ENCODE results near the gene SLC35F4. TPM values are rescaled to one million over a fixed set of nuclear protein-coding genes. Genes with fewer than 3 reads are reported as not detected.
"Not testable (repeated sequence)": the region's sequence is repeated elsewhere in the genome, so short reads cannot be mapped to it uniquely, and the experiment has no call there.

Gene SLC35F4
- total and polyA plus RNA-seq, 5 donors from 2014 or later = not detected

DNA sequence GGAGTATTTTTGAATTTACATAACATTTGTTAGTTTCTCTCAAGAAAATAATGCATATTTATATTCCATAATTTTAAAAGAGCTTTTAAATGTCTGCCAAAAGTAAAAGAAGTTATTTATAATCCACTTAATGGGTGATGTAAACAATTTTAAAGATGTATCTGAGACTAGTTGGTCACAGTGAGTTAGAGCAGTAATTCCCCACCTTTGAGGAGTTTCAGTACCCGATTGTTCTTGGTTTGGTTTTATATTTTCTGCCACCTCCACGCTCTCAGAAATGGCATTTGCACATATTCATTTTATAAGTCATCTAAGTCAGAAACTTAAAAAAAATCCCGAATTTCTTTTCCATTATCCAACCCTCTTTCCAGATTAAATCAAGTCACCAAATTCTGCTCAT is 153.2 kb downstream of the SLC35F4 start:
- DNase-seq (no peak), ATAC-seq (ENCODE audit: low read depth in 2 of 2) (no peak)
- peaks cover 0 to 19% (median 9%) of the 10 kb centered on the region in 7 donors for H3K9me3 Mint-ChIP-seq
- no peaks in the 10 kb centered on the region for H3K27me3 Mint-ChIP-seq
- no peak overlapping the region for H3K27ac Mint-ChIP-seq
- H3K27me3 ChIP-seq (ENCODE audit: control insufficient read depth, insufficient read depth, low read length) = no peaks in the 10 kb centered on the region
- H3K4me1 Mint-ChIP-seq = peaks cover 0 to 5% (median 0%) of the 10 kb centered on the region in 4 donors
- no peak overlapping the region for H3K4me3 ChIP-seq (ENCODE audit: low read depth, low read length)
- H3K4me1 ChIP-seq (ENCODE audit: control insufficient read depth, insufficient read depth, low read length, poor library complexity, severe bottlenecking) = no peaks in the 10 kb centered on the region
- H3K36me3 ChIP-seq (ENCODE audit: control insufficient read depth, insufficient read depth, low read length) = no peaks in the 10 kb centered on the region
- peaks cover 0 to 8% of the 10 kb centered on the region in 2 experiments for H3K9me3 ChIP-seq (ENCODE audit: control insufficient read depth in 2 of 2, low read length in 2 of 2)
- H3K36me3 Mint-ChIP-seq = no peaks in the 10 kb centered on the region
- no peak overlapping the region for H3K4me3 Mint-ChIP-seq
- H3K27ac ChIP-seq (ENCODE audit: insufficient read depth, low read length, poor library complexity, severe bottlenecking) = no peak overlapping the region

DNA sequence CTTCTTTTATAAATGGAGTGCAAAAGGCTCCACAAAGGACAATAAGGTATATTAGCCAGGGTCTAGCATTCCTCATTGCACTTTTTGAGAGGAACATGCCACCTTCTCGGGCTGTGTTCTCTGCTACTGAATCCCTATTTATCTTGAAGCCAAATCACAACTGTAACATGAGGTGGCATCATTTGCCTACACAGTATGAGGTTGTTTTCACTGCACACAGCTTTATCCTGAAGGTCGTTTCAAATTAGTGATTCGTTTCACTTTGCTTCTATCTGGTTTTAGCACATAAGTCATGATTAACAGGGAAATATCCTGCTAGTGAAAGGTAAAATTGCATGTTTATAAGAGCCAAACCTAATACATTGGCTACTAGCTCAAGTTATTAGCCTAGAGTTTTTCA is 153.8 kb downstream of the SLC35F4 start:
- no peaks in the 10 kb centered on the region for H3K36me3 Mint-ChIP-seq
- ATAC-seq (ENCODE audit: low read depth in 2 of 2) (no peak), DNase-seq (no peak)
- H3K4me1 Mint-ChIP-seq = peaks cover 0 to 5% (median 0%) of the 10 kb centered on the region in 4 donors
- no peak overlapping the region for H3K27ac Mint-ChIP-seq
- Histone ChIP-seq H3K27ac (ENCODE audit: insufficient read depth, low read length, poor library complexity, severe bottlenecking) (no peak overlapping the region), H3K27me3 (ENCODE audit: control insufficient read depth, insufficient read depth, low read length) (no peaks in the 10 kb centered on the region), H3K4me3 (ENCODE audit: low read depth, low read length) (no peak overlapping the region), H3K36me3 (ENCODE audit: control insufficient read depth, insufficient read depth, low read length) (no peaks in the 10 kb centered on the region), H3K9me3 (ENCODE audit: control insufficient read depth in 2 of 2, low read length in 2 of 2) (peaks cover 0 to 8% of the 10 kb centered on the region in 2 experiments), H3K4me1 (ENCODE audit: control insufficient read depth, insufficient read depth, low read length, poor library complexity, severe bottlenecking) (no peaks in the 10 kb centered on the region)
- H3K9me3 Mint-ChIP-seq = peaks cover 0 to 19% (median 9%) of the 10 kb centered on the region in 7 donors
- H3K27me3 Mint-ChIP-seq = no peaks in the 10 kb centered on the region
- no peak overlapping the region for H3K4me3 Mint-ChIP-seq

DNA sequence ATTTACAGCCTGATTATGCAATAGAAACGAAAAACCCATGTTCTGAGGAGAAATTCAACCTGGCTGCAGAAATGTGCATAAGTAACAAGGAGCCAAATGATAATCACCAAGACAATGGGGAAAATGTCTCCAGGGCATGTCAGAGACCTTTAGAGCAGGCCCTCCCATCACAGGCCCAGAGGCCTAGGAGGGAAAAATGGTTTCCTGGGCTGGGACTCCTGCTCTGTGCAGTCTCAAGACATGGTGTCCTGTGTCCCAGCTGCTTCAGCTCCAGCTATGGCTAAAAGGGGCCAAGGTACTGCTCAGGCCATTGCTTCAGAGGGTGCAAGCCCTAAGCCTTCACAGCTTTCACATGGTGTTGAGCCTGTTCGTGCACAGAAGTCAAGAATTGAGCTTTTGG is 156.0 kb downstream of the SLC35F4 start:
- no peak overlapping the region for H3K27ac Mint-ChIP-seq
- H3K36me3 ChIP-seq (ENCODE audit: control insufficient read depth, insufficient read depth, low read length) = no peaks in the 10 kb centered on the region
- H3K4me1 Mint-ChIP-seq = no peaks in the 10 kb centered on the region
- no peak overlapping the region for H3K4me3 ChIP-seq (ENCODE audit: low read depth, low read length)
- peaks cover 0 to 23% (median 6%) of the 10 kb centered on the region in 7 donors for H3K9me3 Mint-ChIP-seq
- no peak for ATAC-seq (ENCODE audit: low read depth in 2 of 2)
- H3K4me1 ChIP-seq (ENCODE audit: control insufficient read depth, insufficient read depth, low read length, poor library complexity, severe bottlenecking) = no peaks in the 10 kb centered on the region
- no peak overlapping the region for H3K27ac ChIP-seq (ENCODE audit: insufficient read depth, low read length, poor library complexity, severe bottlenecking)
- no peak overlapping the region for H3K4me3 Mint-ChIP-seq
- no peaks in the 10 kb centered on the region for H3K36me3 Mint-ChIP-seq
- peaks cover 0 to 8% of the 10 kb centered on the region in 2 experiments for H3K9me3 ChIP-seq (ENCODE audit: control insufficient read depth in 2 of 2, low read length in 2 of 2)
- H3K27me3 ChIP-seq (ENCODE audit: control insufficient read depth, insufficient read depth, low read length) = no peaks in the 10 kb centered on the region
- no peaks in the 10 kb centered on the region for H3K27me3 Mint-ChIP-seq
- no peak for DNase-seq

DNA sequence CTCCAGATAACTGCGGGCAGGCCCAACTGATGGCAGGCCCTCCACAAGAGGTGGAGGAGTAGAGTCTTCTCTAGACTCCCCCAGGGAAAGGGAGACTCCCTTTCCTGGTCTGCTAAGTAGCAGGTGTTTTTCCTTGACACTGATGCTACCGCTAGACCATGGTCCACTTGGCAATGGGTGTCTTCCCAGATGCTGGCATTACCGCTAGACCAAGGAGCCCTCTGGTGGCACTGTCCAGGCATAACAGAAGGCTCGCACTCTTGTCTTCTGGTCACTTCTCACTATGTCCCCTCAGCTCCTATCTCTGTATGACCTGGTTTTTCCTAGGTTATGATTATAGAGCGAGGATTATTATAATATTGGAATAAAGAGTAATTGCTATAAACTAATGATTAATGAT is 156.8 kb downstream of the SLC35F4 start:
- H3K9me3 Mint-ChIP-seq = peaks cover 0 to 23% (median 5%) of the 10 kb centered on the region in 7 donors
- H3K4me1 Mint-ChIP-seq; ATAC-seq (ENCODE audit: low read depth in 2 of 2); H3K27me3 Mint-ChIP-seq; H3K36me3 Mint-ChIP-seq; H3K27ac Mint-ChIP-seq; H3K4me3 Mint-ChIP-seq; H3K27ac ChIP-seq (ENCODE audit: insufficient read depth, low read length, poor library complexity, severe bottlenecking); H3K27me3 ChIP-seq (ENCODE audit: control insufficient read depth, insufficient read depth, low read length); H3K4me3 ChIP-seq (ENCODE audit: low read depth, low read length); DNase-seq; H3K9me3 ChIP-seq (ENCODE audit: control insufficient read depth in 2 of 2, low read length in 2 of 2); H3K4me1 ChIP-seq (ENCODE audit: control insufficient read depth, insufficient read depth, low read length, poor library complexity, severe bottlenecking); H3K36me3 ChIP-seq (ENCODE audit: control insufficient read depth, insufficient read depth, low read length): not testable (repeated sequence)

DNA sequence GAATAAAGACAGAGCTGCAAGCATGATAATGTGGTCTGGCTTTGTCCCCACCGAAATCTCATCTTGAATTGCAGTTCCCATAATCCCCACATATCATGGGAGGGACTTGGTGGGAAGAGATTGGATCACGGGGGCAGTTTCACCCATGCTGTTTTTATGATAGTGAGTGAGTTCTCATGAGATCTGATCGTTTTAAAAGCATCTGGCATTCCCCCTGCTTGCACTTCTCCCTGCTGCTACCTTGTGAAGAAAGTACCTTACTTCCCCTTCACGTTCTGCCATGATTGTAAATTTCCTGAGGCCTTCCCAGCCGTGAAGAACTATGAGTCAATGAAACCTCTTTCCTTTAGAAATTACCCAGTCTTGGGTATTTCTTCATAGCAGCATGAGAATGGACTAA is 158.7 kb downstream of the SLC35F4 start:
- Mint-ChIP-seq H3K27me3 (no peaks in the 10 kb centered on the region), H3K4me1 (no peaks in the 10 kb centered on the region), H3K4me3 (no peak overlapping the region), H3K9me3 (peaks cover 0 to 23% (median 5%) of the 10 kb centered on the region in 7 donors), H3K36me3 (no peaks in the 10 kb centered on the region), H3K27ac (no peak overlapping the region)
- no peaks in the 10 kb centered on the region for H3K36me3 ChIP-seq (ENCODE audit: control insufficient read depth, insufficient read depth, low read length)
- H3K27me3 ChIP-seq (ENCODE audit: control insufficient read depth, insufficient read depth, low read length) = no peaks in the 10 kb centered on the region
- H3K9me3 ChIP-seq (ENCODE audit: control insufficient read depth in 2 of 2, low read length in 2 of 2) = peaks cover 0 to 8% of the 10 kb centered on the region in 2 experiments
- ATAC-seq (ENCODE audit: low read depth in 2 of 2) = no peak
- no peak overlapping the region for H3K4me3 ChIP-seq (ENCODE audit: low read depth, low read length)
- H3K27ac ChIP-seq (ENCODE audit: insufficient read depth, low read length, poor library complexity, severe bottlenecking) = no peak overlapping the region
- no peak for DNase-seq
- H3K4me1 ChIP-seq (ENCODE audit: control insufficient read depth, insufficient read depth, low read length, poor library complexity, severe bottlenecking) = no peaks in the 10 kb centered on the region

DNA sequence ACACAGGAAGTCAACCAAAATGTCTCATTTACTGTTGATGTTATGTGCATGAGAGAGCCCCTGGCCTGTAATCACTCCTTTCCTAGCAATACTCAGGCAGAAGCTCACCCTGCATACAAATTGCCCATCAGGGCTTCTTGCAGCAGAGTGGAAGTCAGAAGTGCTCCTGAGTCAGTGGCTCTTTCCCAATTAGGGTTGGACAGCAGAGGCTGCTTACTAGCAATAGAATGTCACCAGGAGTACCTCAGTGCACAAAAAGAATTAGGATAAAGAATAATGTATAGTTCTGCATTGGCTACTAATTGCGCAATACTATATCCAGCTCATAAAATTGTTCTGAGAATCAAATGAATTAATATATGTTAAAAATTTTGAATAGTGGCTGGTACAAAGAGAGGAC is 161.1 kb downstream of the SLC35F4 start:
- H3K27ac Mint-ChIP-seq = no peak overlapping the region
- H3K36me3 Mint-ChIP-seq = no peaks in the 10 kb centered on the region
- H3K4me1 Mint-ChIP-seq = no peaks in the 10 kb centered on the region
- no peak for ATAC-seq (ENCODE audit: low read depth in 2 of 2)
- no peak overlapping the region for H3K4me3 Mint-ChIP-seq
- DNase-seq = no peak
- no peaks in the 10 kb centered on the region for H3K4me1 ChIP-seq (ENCODE audit: control insufficient read depth, insufficient read depth, low read length, poor library complexity, severe bottlenecking)
- no peaks in the 10 kb centered on the region for H3K27me3 ChIP-seq (ENCODE audit: control insufficient read depth, insufficient read depth, low read length)
- peaks cover 0 to 2% of the 10 kb centered on the region in 2 experiments for H3K9me3 ChIP-seq (ENCODE audit: control insufficient read depth in 2 of 2, low read length in 2 of 2)
- no peaks in the 10 kb centered on the region for H3K36me3 ChIP-seq (ENCODE audit: control insufficient read depth, insufficient read depth, low read length)
- no peaks in the 10 kb centered on the region for H3K27me3 Mint-ChIP-seq
- H3K27ac ChIP-seq (ENCODE audit: insufficient read depth, low read length, poor library complexity, severe bottlenecking) = no peak overlapping the region
- H3K4me3 ChIP-seq (ENCODE audit: low read depth, low read length) = no peak overlapping the region
- H3K9me3 Mint-ChIP-seq = peaks cover 0 to 13% (median 3%) of the 10 kb centered on the region in 7 donors

DNA sequence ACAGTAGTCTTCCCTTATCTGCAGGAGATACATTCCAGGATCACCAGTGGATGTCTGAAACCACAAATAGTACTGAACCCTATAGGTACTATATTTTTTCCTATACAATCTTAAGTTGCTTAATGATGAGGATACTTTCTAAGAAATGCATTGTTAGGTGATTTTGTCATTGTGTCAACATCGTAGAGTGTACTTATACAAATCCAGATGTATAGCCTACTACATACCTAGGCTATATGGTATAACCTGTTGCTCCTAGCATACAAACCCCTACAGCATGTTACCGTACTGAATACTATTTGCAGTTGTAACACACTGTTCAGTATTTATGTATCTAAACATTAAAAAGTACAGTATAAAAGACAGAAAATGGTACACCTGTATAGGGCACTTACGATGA is 165.9 kb downstream of the SLC35F4 start:
- no peak overlapping the region for H3K27ac ChIP-seq (ENCODE audit: insufficient read depth, low read length, poor library complexity, severe bottlenecking)
- no peak overlapping the region for H3K4me3 ChIP-seq (ENCODE audit: low read depth, low read length)
- no peaks in the 10 kb centered on the region for H3K27me3 Mint-ChIP-seq
- H3K27me3 ChIP-seq (ENCODE audit: control insufficient read depth, insufficient read depth, low read length) = no peaks in the 10 kb centered on the region
- DNase-seq = no peak
- H3K9me3 Mint-ChIP-seq = peaks cover 0 to 5% (median 2%) of the 10 kb centered on the region in 7 donors
- no peaks in the 10 kb centered on the region for H3K4me1 ChIP-seq (ENCODE audit: control insufficient read depth, insufficient read depth, low read length, poor library complexity, severe bottlenecking)
- H3K9me3 ChIP-seq (ENCODE audit: control insufficient read depth in 2 of 2, low read length in 2 of 2) = no peaks in the 10 kb centered on the region
- no peak overlapping the region for H3K27ac Mint-ChIP-seq
- H3K4me3 Mint-ChIP-seq = no peak overlapping the region
- no peaks in the 10 kb centered on the region for H3K36me3 Mint-ChIP-seq
- ATAC-seq (ENCODE audit: low read depth in 2 of 2) = no peak
- H3K4me1 Mint-ChIP-seq = no peaks in the 10 kb centered on the region
- H3K36me3 ChIP-seq (ENCODE audit: control insufficient read depth, insufficient read depth, low read length) = no peaks in the 10 kb centered on the region

DNA sequence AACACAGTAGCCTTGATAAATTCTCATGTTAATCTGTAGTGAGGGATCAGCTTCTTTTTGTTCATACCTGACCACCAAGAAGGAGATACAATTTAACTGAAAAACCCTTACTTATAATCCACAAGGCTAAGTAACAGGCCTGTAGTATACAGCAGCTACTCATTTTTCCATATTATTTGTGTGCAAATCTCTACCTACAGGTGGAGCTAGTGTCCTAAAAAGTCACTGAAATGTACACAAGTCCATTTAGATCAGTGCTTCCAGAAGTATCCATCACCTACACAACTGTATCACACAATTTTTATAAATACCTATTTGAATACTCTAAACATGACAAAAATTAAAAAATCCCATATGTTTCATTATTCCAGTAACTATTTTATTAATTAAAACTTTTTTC is 173.2 kb downstream of the SLC35F4 start:
- no peaks in the 10 kb centered on the region for H3K9me3 ChIP-seq (ENCODE audit: control insufficient read depth in 2 of 2, low read length in 2 of 2)
- no peak overlapping the region for H3K4me3 ChIP-seq (ENCODE audit: low read depth, low read length)
- ATAC-seq (ENCODE audit: low read depth in 2 of 2) = no peak
- Mint-ChIP-seq H3K9me3 (peaks cover 0 to 5% (median 3%) of the 10 kb centered on the region in 7 donors), H3K4me1 (peaks cover 0 to 4% (median 0%) of the 10 kb centered on the region in 4 donors), H3K36me3 (no peaks in the 10 kb centered on the region), H3K27me3 (no peaks in the 10 kb centered on the region), H3K4me3 (no peak overlapping the region), H3K27ac (no peak overlapping the region)
- H3K27ac ChIP-seq (ENCODE audit: insufficient read depth, low read length, poor library complexity, severe bottlenecking) = no peak overlapping the region
- no peaks in the 10 kb centered on the region for H3K4me1 ChIP-seq (ENCODE audit: control insufficient read depth, insufficient read depth, low read length, poor library complexity, severe bottlenecking)
- no peaks in the 10 kb centered on the region for H3K27me3 ChIP-seq (ENCODE audit: control insufficient read depth, insufficient read depth, low read length)
- DNase-seq = peak in 1 of 3 donors; percentile 14
- H3K36me3 ChIP-seq (ENCODE audit: control insufficient read depth, insufficient read depth, low read length) = no peaks in the 10 kb centered on the region

Data from CD4-positive, CD25-positive, alpha-beta regulatory T cell (primary cell).